ENCODE data around the gene CLDN34. TPM values are rescaled to one million over a fixed set of nuclear protein-coding genes. Genes with fewer than 3 reads are reported as not detected.

The CLDN34 gene
- total and polyA plus RNA-seq, 5 donors from 2014 or later = not detected

- ATAC-seq (ENCODE audit: low read depth in 2 of 2) (no peak), DNase-seq (no peak)
- Mint-ChIP-seq H3K4me1 (no peaks in the 10 kb centered on the region), H3K27ac (no peak overlapping the region), H3K27me3 (no peaks in the 10 kb centered on the region), H3K36me3 (no peaks in the 10 kb centered on the region), H3K9me3 (no peaks in the 10 kb centered on the region), H3K4me3 (no peak overlapping the region)
- Histone ChIP-seq H3K27ac (ENCODE audit: insufficient read depth, low read length, poor library complexity, severe bottlenecking) (no peak overlapping the region), H3K36me3 (ENCODE audit: control insufficient read depth, insufficient read depth, low read length) (no peaks in the 10 kb centered on the region), H3K4me3 (ENCODE audit: low read depth, low read length) (no peak overlapping the region), H3K9me3 (ENCODE audit: control insufficient read depth in 2 of 2, low read length in 2 of 2) (no peaks in the 10 kb centered on the region), H3K4me1 (ENCODE audit: control insufficient read depth, insufficient read depth, low read length, poor library complexity, severe bottlenecking) (no peaks in the 10 kb centered on the region), H3K27me3 (ENCODE audit: control insufficient read depth, insufficient read depth, low read length) (no peaks in the 10 kb centered on the region)
Measured at GRCh38 chrX:9935436-9935835, 31.7 kb upstream of the CLDN34 start.

- ATAC-seq (ENCODE audit: low read depth in 2 of 2) = no peak
- H3K9me3 Mint-ChIP-seq = no peaks in the 10 kb centered on the region
- H3K9me3 ChIP-seq (ENCODE audit: control insufficient read depth in 2 of 2, low read length in 2 of 2) = no peaks in the 10 kb centered on the region
- no peak overlapping the region for H3K27ac ChIP-seq (ENCODE audit: insufficient read depth, low read length, poor library complexity, severe bottlenecking)
- DNase-seq = no peak
- H3K36me3 Mint-ChIP-seq = no peaks in the 10 kb centered on the region
- peaks cover 5% of the 10 kb centered on the region for H3K4me1 ChIP-seq (ENCODE audit: control insufficient read depth, insufficient read depth, low read length, poor library complexity, severe bottlenecking)
- no peaks in the 10 kb centered on the region for H3K27me3 ChIP-seq (ENCODE audit: control insufficient read depth, insufficient read depth, low read length)
- H3K4me3 ChIP-seq (ENCODE audit: low read depth, low read length) = no peak overlapping the region
- no peaks in the 10 kb centered on the region for H3K36me3 ChIP-seq (ENCODE audit: control insufficient read depth, insufficient read depth, low read length)
- no peak overlapping the region for H3K27ac Mint-ChIP-seq
- peaks cover 0 to 9% (median 6%) of the 10 kb centered on the region in 4 donors for H3K4me1 Mint-ChIP-seq
- no peak overlapping the region for H3K4me3 Mint-ChIP-seq
- H3K27me3 Mint-ChIP-seq = no peaks in the 10 kb centered on the region
Measured at GRCh38 chrX:9937761-9938160, 29.4 kb upstream of the CLDN34 start.

GRCh38 chrX:9938516-9938915 lies 28.6 kb upstream of the CLDN34 start:
- H3K9me3 Mint-ChIP-seq = no peaks in the 10 kb centered on the region
- no peaks in the 10 kb centered on the region for H3K27me3 ChIP-seq (ENCODE audit: control insufficient read depth, insufficient read depth, low read length)
- no peaks in the 10 kb centered on the region for H3K36me3 Mint-ChIP-seq
- H3K4me3 Mint-ChIP-seq = no peak overlapping the region
- no peaks in the 10 kb centered on the region for H3K36me3 ChIP-seq (ENCODE audit: control insufficient read depth, insufficient read depth, low read length)
- no peak overlapping the region for H3K27ac ChIP-seq (ENCODE audit: insufficient read depth, low read length, poor library complexity, severe bottlenecking)
- ATAC-seq (ENCODE audit: low read depth in 2 of 2) = no peak
- H3K27me3 Mint-ChIP-seq = no peaks in the 10 kb centered on the region
- peaks cover 5% of the 10 kb centered on the region for H3K4me1 ChIP-seq (ENCODE audit: control insufficient read depth, insufficient read depth, low read length, poor library complexity, severe bottlenecking)
- H3K9me3 ChIP-seq (ENCODE audit: control insufficient read depth in 2 of 2, low read length in 2 of 2) = no peaks in the 10 kb centered on the region
- no peak for DNase-seq
- H3K4me1 Mint-ChIP-seq = peaks cover 0 to 14% (median 10%) of the 10 kb centered on the region in 4 donors
- H3K27ac Mint-ChIP-seq = no peak overlapping the region
- H3K4me3 ChIP-seq (ENCODE audit: low read depth, low read length) = no peak overlapping the region

- Histone ChIP-seq H3K4me3 (ENCODE audit: low read depth, low read length) (no peak overlapping the region), H3K27me3 (ENCODE audit: control insufficient read depth, insufficient read depth, low read length) (no peaks in the 10 kb centered on the region), H3K9me3 (ENCODE audit: control insufficient read depth in 2 of 2, low read length in 2 of 2) (no peaks in the 10 kb centered on the region), H3K4me1 (ENCODE audit: control insufficient read depth, insufficient read depth, low read length, poor library complexity, severe bottlenecking) (peaks cover 5% of the 10 kb centered on the region), H3K27ac (ENCODE audit: insufficient read depth, low read length, poor library complexity, severe bottlenecking) (no peak overlapping the region), H3K36me3 (ENCODE audit: control insufficient read depth, insufficient read depth, low read length) (no peaks in the 10 kb centered on the region)
- H3K9me3 Mint-ChIP-seq = no peaks in the 10 kb centered on the region
- H3K36me3 Mint-ChIP-seq = no peaks in the 10 kb centered on the region
- H3K4me3 Mint-ChIP-seq = no peak overlapping the region
- no peaks in the 10 kb centered on the region for H3K27me3 Mint-ChIP-seq
- DNase-seq (no peak), ATAC-seq (ENCODE audit: low read depth in 2 of 2) (no peak)
- H3K4me1 Mint-ChIP-seq = peaks cover 0 to 15% (median 10%) of the 10 kb centered on the region in 4 donors
- no peak overlapping the region for H3K27ac Mint-ChIP-seq
Measured at GRCh38 chrX:9940421-9940820, 26.7 kb upstream of the CLDN34 start.

- peak overlapping the region; percentile 26 for H3K4me3 ChIP-seq (ENCODE audit: low read depth, low read length)
- H3K4me1 ChIP-seq (ENCODE audit: control insufficient read depth, insufficient read depth, low read length, poor library complexity, severe bottlenecking) = peaks cover 5% of the 10 kb centered on the region
- Mint-ChIP-seq H3K4me3 (peak overlapping the region; percentile 38 to 90 (median 72)), H3K9me3 (no peaks in the 10 kb centered on the region), H3K27me3 (no peaks in the 10 kb centered on the region), H3K36me3 (no peaks in the 10 kb centered on the region), H3K4me1 (peaks cover 0 to 15% (median 10%) of the 10 kb centered on the region in 4 donors), H3K27ac (no peak overlapping the region)
- no peak overlapping the region for H3K27ac ChIP-seq (ENCODE audit: insufficient read depth, low read length, poor library complexity, severe bottlenecking)
- DNase-seq (peak; percentile 10 to 58 (median 19)), ATAC-seq (ENCODE audit: low read depth in 2 of 2) (peak; percentile 68 to 74)
- H3K27me3 ChIP-seq (ENCODE audit: control insufficient read depth, insufficient read depth, low read length) = no peaks in the 10 kb centered on the region
- no peaks in the 10 kb centered on the region for H3K9me3 ChIP-seq (ENCODE audit: control insufficient read depth in 2 of 2, low read length in 2 of 2)
- no peaks in the 10 kb centered on the region for H3K36me3 ChIP-seq (ENCODE audit: control insufficient read depth, insufficient read depth, low read length)
Measured at GRCh38 chrX:9942086-9942485, 25.1 kb upstream of the CLDN34 start.

- Mint-ChIP-seq H3K27ac (peak overlapping the region in 1 of 3 donors; percentile 13), H3K27me3 (no peaks in the 10 kb centered on the region), H3K36me3 (no peaks in the 10 kb centered on the region), H3K9me3 (no peaks in the 10 kb centered on the region), H3K4me1 (peaks cover 0 to 15% (median 10%) of the 10 kb centered on the region in 4 donors), H3K4me3 (no peak overlapping the region)
- DNase-seq (peak in 1 of 3 donors; percentile 3), ATAC-seq (ENCODE audit: low read depth in 2 of 2) (no peak)
- Histone ChIP-seq H3K4me3 (ENCODE audit: low read depth, low read length) (no peak overlapping the region), H3K36me3 (ENCODE audit: control insufficient read depth, insufficient read depth, low read length) (no peaks in the 10 kb centered on the region), H3K9me3 (ENCODE audit: control insufficient read depth in 2 of 2, low read length in 2 of 2) (no peaks in the 10 kb centered on the region), H3K27me3 (ENCODE audit: control insufficient read depth, insufficient read depth, low read length) (no peaks in the 10 kb centered on the region), H3K4me1 (ENCODE audit: control insufficient read depth, insufficient read depth, low read length, poor library complexity, severe bottlenecking) (peaks cover 5% of the 10 kb centered on the region), H3K27ac (ENCODE audit: insufficient read depth, low read length, poor library complexity, severe bottlenecking) (no peak overlapping the region)
Measured at GRCh38 chrX:9943420-9943819, 23.7 kb upstream of the CLDN34 start.

GRCh38 chrX:9947131-9947794 lies 19.9 kb upstream of the CLDN34 start:
- H3K4me1 Mint-ChIP-seq = peaks cover 0 to 18% (median 6%) of the 10 kb centered on the region in 4 donors

GRCh38 chrX:9948406-9948805 lies 18.8 kb upstream of the CLDN34 start:
- H3K27ac Mint-ChIP-seq = no peak overlapping the region
- Histone ChIP-seq H3K4me1 (ENCODE audit: control insufficient read depth, insufficient read depth, low read length, poor library complexity, severe bottlenecking) (no peaks in the 10 kb centered on the region), H3K4me3 (ENCODE audit: low read depth, low read length) (no peak overlapping the region), H3K27me3 (ENCODE audit: control insufficient read depth, insufficient read depth, low read length) (no peaks in the 10 kb centered on the region), H3K9me3 (ENCODE audit: control insufficient read depth in 2 of 2, low read length in 2 of 2) (no peaks in the 10 kb centered on the region), H3K27ac (ENCODE audit: insufficient read depth, low read length, poor library complexity, severe bottlenecking) (no peak overlapping the region), H3K36me3 (ENCODE audit: control insufficient read depth, insufficient read depth, low read length) (no peaks in the 10 kb centered on the region)
- H3K4me1 Mint-ChIP-seq = peaks cover 0 to 12% (median under 1%) of the 10 kb centered on the region in 4 donors
- DNase-seq = no peak
- no peaks in the 10 kb centered on the region for H3K36me3 Mint-ChIP-seq
- H3K27me3 Mint-ChIP-seq = no peaks in the 10 kb centered on the region
- ATAC-seq (ENCODE audit: low read depth in 2 of 2) = no peak
- H3K9me3 Mint-ChIP-seq = peaks cover 0 to 6% (median 0%) of the 10 kb centered on the region in 7 donors
- no peak overlapping the region for H3K4me3 Mint-ChIP-seq

More at GRCh38 chrX:9947131-9947794, 19.9 kb upstream of the CLDN34 start:
- Histone ChIP-seq H3K4me1 (ENCODE audit: control insufficient read depth, insufficient read depth, low read length, poor library complexity, severe bottlenecking) (peaks cover 1% of the 10 kb centered on the region), H3K36me3 (ENCODE audit: control insufficient read depth, insufficient read depth, low read length) (no peaks in the 10 kb centered on the region), H3K27me3 (ENCODE audit: control insufficient read depth, insufficient read depth, low read length) (no peaks in the 10 kb centered on the region), H3K4me3 (ENCODE audit: low read depth, low read length) (no peak overlapping the region), H3K27ac (ENCODE audit: insufficient read depth, low read length, poor library complexity, severe bottlenecking) (no peak overlapping the region), H3K9me3 (ENCODE audit: control insufficient read depth in 2 of 2, low read length in 2 of 2) (no peaks in the 10 kb centered on the region)
- no peaks in the 10 kb centered on the region for H3K36me3 Mint-ChIP-seq
- ATAC-seq (ENCODE audit: low read depth in 2 of 2) = no peak
- no peak overlapping the region for H3K27ac Mint-ChIP-seq
- H3K27me3 Mint-ChIP-seq = no peaks in the 10 kb centered on the region
- peaks cover 0 to 6% (median 0%) of the 10 kb centered on the region in 7 donors for H3K9me3 Mint-ChIP-seq
- no peak for DNase-seq
- no peak overlapping the region for H3K4me3 Mint-ChIP-seq
